GM12892 (cell line): ENCODE results near the gene DEPP1.

Experiments used
- POLR2A ChIP-seq: IDR thresholded peaks from 2 replicates; pipeline ENCODE4 v1.6.1; 2011; ENCODE audit warnings: low read depth, low read length, control low read depth
- POLR2AphosphoS5 ChIP-seq: IDR thresholded peaks from 2 replicates; pipeline ENCODE4 v1.6.1; 2011; ENCODE audit warnings: low read depth, low read length, control low read depth
- TAF1 ChIP-seq: IDR thresholded peaks from 2 replicates; pipeline ENCODE4 v1.6.1; 2011; ENCODE audit warnings: low read depth, mild to moderate bottlenecking, control low read depth, low read length, borderline replicate concordance

GRCh38 chr10:44972874-44973306, 5.7 kb downstream of the DEPP1 start:
- TF ChIP-seq POLR2AphosphoS5 (no peak), POLR2A (no peak), TAF1 (no peak)
